ENCODE results near the gene PRSS50. TPM values are rescaled to one million over a fixed set of nuclear protein-coding genes. Genes with fewer than 3 reads are reported as not detected.
"Not testable (repeated sequence)": the region's sequence is repeated elsewhere in the genome, so short reads cannot be mapped to it uniquely, and the experiment has no call there.

PRSS50 gene
- total and polyA plus RNA-seq, 8 donors, result under 0.01 to 0.10 TPM; not detected in 6

GRCh38 chr3:46756642-46757041 lies 39.0 kb upstream of the PRSS50 start:
- H3K4me1 ChIP-seq, result no peaks in the 10 kb centered on the region
- H3K27me3 ChIP-seq, result no peaks in the 10 kb centered on the region
- WGBS, 5 donors, result 83 to 93% (median 90%) methylated on average over 21 to 31 of the region's 31 CpGs
- no peak overlapping the region for H3K27ac ChIP-seq
- no peaks in the 10 kb centered on the region for H3K36me3 ChIP-seq
- H3K4me3 ChIP-seq, result no peak overlapping the region
- no peaks in the 10 kb centered on the region for H3K9me3 ChIP-seq
- intact Hi-C loops (cut with DNase I; ENCODE audit: low total_unique reads), result no loop called here
- TF ChIP-seq POLR2AphosphoS5 (IDR thresholded peaks at IDR 0.05), result no peak
- TF ChIP-seq EP300 (IDR thresholded peaks at IDR 0.05), result no peak
- no peak for TF ChIP-seq POLR2A (IDR thresholded peaks at IDR 0.05)
- no peak for TF ChIP-seq CTCF (IDR thresholded peaks at IDR 0.05)
- no peak for DNase-seq

- TF ChIP-seq CTCF (IDR thresholded peaks at IDR 0.05) (no peak), POLR2A (IDR thresholded peaks at IDR 0.05) (no peak), POLR2AphosphoS5 (IDR thresholded peaks at IDR 0.05) (no peak), EP300 (IDR thresholded peaks at IDR 0.05) (no peak)
- Histone ChIP-seq H3K27ac (no peak overlapping the region), H3K27me3 (no peaks in the 10 kb centered on the region), H3K9me3 (no peaks in the 10 kb centered on the region), H3K4me3 (no peak overlapping the region), H3K4me1 (no peaks in the 10 kb centered on the region), H3K36me3 (no peaks in the 10 kb centered on the region)
- DNase-seq, result no peak
- intact Hi-C loops (cut with DNase I; ENCODE audit: low total_unique reads), result no loop called here
- WGBS, 5 donors, result 84 to 96% (median 90%) methylated on average over 6 of the region's 6 CpGs
Measured at GRCh38 chr3:46755646-46756045, 38.0 kb upstream of the PRSS50 start.

- H3K27ac ChIP-seq; H3K36me3 ChIP-seq; intact Hi-C loops (cut with DNase I; ENCODE audit: low total_unique reads); DNase-seq; H3K27me3 ChIP-seq; H3K9me3 ChIP-seq; H3K4me1 ChIP-seq; H3K4me3 ChIP-seq: not testable (repeated sequence)
- WGBS, 5 donors, result 75 to 82% (median 77%) methylated on average over 5 to 6 of the region's 6 CpGs
Measured at GRCh38 chr3:46753127-46753526, 35.5 kb upstream of the PRSS50 start.

GRCh38 chr3:46750555-46751038 lies 32.9 kb upstream of the PRSS50 start:
- no peak overlapping the region for H3K4me3 ChIP-seq
- 88 to 95% (median 88%) methylated on average over 28 to 41 of the region's 41 CpGs for WGBS, 5 donors
- intact Hi-C loops (cut with DNase I; ENCODE audit: low total_unique reads), result no loop called here
- no peaks in the 10 kb centered on the region for H3K36me3 ChIP-seq
- no peaks in the 10 kb centered on the region for H3K4me1 ChIP-seq
- DNase-seq, result no peak
- H3K9me3 ChIP-seq, result no peaks in the 10 kb centered on the region
- H3K27ac ChIP-seq, result no peak overlapping the region
- H3K27me3 ChIP-seq, result no peaks in the 10 kb centered on the region
- TF ChIP-seq POLR2A (IDR thresholded peaks at IDR 0.05) (no peak), CTCF (IDR thresholded peaks at IDR 0.05) (no peak)

GRCh38 chr3:46749129-46749528 lies 31.5 kb upstream of the PRSS50 start:
- no peaks in the 10 kb centered on the region for H3K36me3 ChIP-seq
- no peak for DNase-seq
- no peaks in the 10 kb centered on the region for H3K27me3 ChIP-seq
- H3K4me3 ChIP-seq, result no peak overlapping the region
- intact Hi-C loops (cut with DNase I; ENCODE audit: low total_unique reads), result no loop called here
- TF ChIP-seq EP300 (IDR thresholded peaks at IDR 0.05) (no peak), POLR2AphosphoS5 (IDR thresholded peaks at IDR 0.05) (no peak), CTCF (IDR thresholded peaks at IDR 0.05) (no peak), POLR2A (IDR thresholded peaks at IDR 0.05) (no peak)
- H3K27ac ChIP-seq, result no peak overlapping the region
- WGBS, 5 donors, result 83 to 92% (median 85%) methylated on average over 4 of the region's 4 CpGs
- no peaks in the 10 kb centered on the region for H3K9me3 ChIP-seq
- no peaks in the 10 kb centered on the region for H3K4me1 ChIP-seq
